HL-60 (cell line): ENCODE data around the gene ME1.

Experiments
- DNase-seq, 2 experiments: peaks; one replicate each; pipeline ENCODE4 v3.0.0-alpha.2; 2010 to 2020; ENCODE audit warnings: low read depth in 1 of 2, low spot score in 1 of 2
- H3K27ac ChIP-seq: fragments of 250-450 bp; sonication (Bioruptor Pico); replicated peaks from 2 replicates; pipeline ENCODE4 v1.5.1; 2020; ENCODE audit warnings: mild to moderate bottlenecking, moderate library complexity
- H3K27me3 ChIP-seq: fragments of 250-450 bp; sonication (Bioruptor Pico); 2 replicates; pipeline ENCODE4 v1.5.1; 2021; ENCODE audit warnings: mild to moderate bottlenecking, moderate library complexity; ENCODE audit not compliant: insufficient read depth, poor library complexity, severe bottlenecking
- H3K4me3 ChIP-seq: replicated peaks from 2 replicates; pipeline ENCODE4 v1.5.1; 2011; ENCODE audit warnings: mild to moderate bottlenecking, control low read depth, low read length; ENCODE audit not compliant: insufficient read depth
- GABPA ChIP-seq: IDR thresholded peaks from 2 replicates; pipeline ENCODE4 v1.6.1; 2012; ENCODE audit warnings: low read depth
- POLR2AphosphoS5 ChIP-seq: IDR thresholded peaks from 2 replicates; pipeline ENCODE4 v1.6.1; 2012; ENCODE audit warnings: low read depth
- SPI1 ChIP-seq: IDR thresholded peaks from 2 replicates; pipeline ENCODE4 v1.6.1; 2012; ENCODE audit warnings: low read depth, mild to moderate bottlenecking, borderline replicate concordance
- TF ChIP-seq, protein P1 (sequence below): IDR thresholded peaks from one replicate; pipeline ENCODE4 v1.5.1; 2011; ENCODE audit warnings: low read length, control low read depth, inconsistent platforms; ENCODE audit not compliant: insufficient read depth
- TF ChIP-seq, protein P2 (sequence below): IDR thresholded peaks from 2 replicates; pipeline ENCODE4 v1.6.1; 2012; ENCODE audit warnings: low read depth; ENCODE audit not compliant: insufficient replicate concordance

ME1 gene

DNA sequence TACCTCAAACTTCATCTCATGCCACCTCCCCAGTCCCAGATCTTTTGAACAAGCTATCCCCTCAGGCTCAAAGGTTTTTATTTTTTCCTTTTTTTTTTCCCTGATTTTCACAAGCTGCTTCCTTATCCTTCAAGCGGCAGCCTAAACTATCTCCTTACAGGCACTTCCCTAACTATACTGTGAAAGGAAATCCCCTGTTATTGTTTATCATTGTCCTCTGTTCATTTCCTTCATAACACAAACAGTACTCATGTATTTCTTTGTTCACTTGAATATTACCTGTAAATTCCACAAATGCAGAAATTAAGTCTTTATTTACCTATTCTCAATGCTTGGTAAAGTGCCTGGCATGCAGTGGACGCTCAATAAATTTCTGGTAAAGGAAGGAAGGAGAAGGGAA lies 48.9 kb downstream of the ME1 start:
- DNase-seq = no peak
- Histone ChIP-seq H3K27ac (no peak overlapping the region), H3K27me3 (no peaks in the 10 kb centered on the region), H3K4me3 (no peak overlapping the region)
- TF ChIP-seq, protein P1, sequence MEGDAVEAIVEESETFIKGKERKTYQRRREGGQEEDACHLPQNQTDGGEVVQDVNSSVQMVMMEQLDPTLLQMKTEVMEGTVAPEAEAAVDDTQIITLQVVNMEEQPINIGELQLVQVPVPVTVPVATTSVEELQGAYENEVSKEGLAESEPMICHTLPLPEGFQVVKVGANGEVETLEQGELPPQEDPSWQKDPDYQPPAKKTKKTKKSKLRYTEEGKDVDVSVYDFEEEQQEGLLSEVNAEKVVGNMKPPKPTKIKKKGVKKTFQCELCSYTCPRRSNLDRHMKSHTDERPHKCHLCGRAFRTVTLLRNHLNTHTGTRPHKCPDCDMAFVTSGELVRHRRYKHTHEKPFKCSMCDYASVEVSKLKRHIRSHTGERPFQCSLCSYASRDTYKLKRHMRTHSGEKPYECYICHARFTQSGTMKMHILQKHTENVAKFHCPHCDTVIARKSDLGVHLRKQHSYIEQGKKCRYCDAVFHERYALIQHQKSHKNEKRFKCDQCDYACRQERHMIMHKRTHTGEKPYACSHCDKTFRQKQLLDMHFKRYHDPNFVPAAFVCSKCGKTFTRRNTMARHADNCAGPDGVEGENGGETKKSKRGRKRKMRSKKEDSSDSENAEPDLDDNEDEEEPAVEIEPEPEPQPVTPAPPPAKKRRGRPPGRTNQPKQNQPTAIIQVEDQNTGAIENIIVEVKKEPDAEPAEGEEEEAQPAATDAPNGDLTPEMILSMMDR = no peak
- TF ChIP-seq POLR2AphosphoS5 = no peak

DNA sequence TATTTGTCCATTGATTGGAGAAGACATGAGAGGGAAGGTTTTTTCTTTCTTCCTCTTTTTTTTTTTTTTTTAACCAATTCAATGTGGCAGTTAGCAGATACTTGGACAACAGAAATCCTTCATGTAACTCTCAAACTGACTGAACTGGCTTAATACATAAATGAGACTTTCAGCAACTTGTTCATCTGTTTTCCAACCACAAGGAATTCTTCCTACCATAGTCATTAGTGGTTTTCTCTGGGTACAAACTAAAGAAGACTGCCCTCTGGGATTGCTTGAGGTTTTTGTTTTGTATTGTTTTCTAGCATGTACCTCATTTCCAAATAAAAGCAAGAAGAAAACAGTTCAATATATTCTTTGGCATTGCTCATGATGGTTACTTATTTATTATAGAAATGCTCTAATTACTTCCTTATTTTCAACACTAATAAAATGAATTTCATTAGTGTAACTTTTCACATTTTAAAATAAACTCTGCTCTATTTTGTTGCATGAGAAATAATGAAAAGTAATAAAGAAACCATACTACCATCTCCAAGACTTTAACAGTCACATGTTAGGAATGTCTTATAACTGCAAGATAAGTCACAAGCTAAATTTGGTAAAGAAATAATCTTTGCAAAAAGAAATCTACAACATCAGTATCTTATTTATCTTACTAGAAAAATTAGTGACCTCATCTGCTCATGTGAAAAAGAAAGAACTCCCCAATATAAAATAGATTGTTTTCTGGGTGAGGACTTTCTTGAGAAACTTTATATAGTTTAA lies 52.0 kb downstream of the ME1 start:
- no peak overlapping the region for H3K4me3 ChIP-seq
- H3K27ac ChIP-seq = no peak overlapping the region
- no peaks in the 10 kb centered on the region for H3K27me3 ChIP-seq
- no peak for DNase-seq
- TF ChIP-seq POLR2AphosphoS5 (no peak), GABPA (no peak), SPI1 (no peak)
- TF ChIP-seq, protein P2, sequence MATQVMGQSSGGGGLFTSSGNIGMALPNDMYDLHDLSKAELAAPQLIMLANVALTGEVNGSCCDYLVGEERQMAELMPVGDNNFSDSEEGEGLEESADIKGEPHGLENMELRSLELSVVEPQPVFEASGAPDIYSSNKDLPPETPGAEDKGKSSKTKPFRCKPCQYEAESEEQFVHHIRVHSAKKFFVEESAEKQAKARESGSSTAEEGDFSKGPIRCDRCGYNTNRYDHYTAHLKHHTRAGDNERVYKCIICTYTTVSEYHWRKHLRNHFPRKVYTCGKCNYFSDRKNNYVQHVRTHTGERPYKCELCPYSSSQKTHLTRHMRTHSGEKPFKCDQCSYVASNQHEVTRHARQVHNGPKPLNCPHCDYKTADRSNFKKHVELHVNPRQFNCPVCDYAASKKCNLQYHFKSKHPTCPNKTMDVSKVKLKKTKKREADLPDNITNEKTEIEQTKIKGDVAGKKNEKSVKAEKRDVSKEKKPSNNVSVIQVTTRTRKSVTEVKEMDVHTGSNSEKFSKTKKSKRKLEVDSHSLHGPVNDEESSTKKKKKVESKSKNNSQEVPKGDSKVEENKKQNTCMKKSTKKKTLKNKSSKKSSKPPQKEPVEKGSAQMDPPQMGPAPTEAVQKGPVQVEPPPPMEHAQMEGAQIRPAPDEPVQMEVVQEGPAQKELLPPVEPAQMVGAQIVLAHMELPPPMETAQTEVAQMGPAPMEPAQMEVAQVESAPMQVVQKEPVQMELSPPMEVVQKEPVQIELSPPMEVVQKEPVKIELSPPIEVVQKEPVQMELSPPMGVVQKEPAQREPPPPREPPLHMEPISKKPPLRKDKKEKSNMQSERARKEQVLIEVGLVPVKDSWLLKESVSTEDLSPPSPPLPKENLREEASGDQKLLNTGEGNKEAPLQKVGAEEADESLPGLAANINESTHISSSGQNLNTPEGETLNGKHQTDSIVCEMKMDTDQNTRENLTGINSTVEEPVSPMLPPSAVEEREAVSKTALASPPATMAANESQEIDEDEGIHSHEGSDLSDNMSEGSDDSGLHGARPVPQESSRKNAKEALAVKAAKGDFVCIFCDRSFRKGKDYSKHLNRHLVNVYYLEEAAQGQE = no peak
- TF ChIP-seq, protein P1 = no peak

DNA sequence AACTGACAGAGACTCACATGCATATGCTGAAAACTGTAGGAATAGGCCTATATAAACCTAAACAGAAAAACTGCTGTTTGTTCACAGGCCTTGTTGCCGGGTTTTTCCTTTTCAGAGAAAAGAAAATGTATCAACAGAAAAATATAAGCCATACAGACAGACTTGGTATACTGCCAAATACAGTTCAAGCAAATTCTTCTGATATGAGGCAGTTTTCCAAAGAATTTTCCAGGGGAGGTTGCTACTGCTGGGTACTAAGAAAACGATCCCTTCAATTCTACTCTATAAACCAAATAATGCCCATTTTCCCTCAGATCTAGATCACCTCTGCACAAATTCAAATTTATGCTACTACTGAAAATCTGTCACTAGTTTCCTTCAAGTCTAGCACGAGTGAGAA lies 59.4 kb downstream of the ME1 start:
- Histone ChIP-seq H3K4me3 (no peak overlapping the region), H3K27ac (no peak overlapping the region), H3K27me3 (no peaks in the 10 kb centered on the region)
- no peak for DNase-seq
- TF ChIP-seq SPI1 (no peak), GABPA (no peak), POLR2AphosphoS5 (no peak)
- TF ChIP-seq, protein P2 = no peak
- TF ChIP-seq, protein P1 = no peak

DNA sequence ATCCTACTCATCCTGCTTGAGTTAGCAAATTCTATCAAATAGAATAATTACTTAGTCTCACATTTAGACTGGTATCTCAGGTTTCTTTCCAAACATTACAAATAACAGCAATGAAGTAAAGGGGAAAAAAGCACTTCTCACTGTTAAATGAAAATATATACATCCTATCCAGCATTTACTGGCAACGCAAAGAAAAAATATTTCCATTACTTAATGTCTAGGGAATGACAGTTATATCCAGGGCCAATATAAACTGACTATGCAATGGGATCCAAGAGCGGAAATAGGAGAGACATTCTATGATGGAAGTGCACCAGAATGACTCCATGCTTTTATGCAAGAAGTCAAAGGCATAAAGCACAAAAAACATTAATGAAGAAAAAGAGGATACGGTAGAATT lies 60.3 kb downstream of the ME1 start:
- no peak overlapping the region for H3K27ac ChIP-seq
- TF ChIP-seq SPI1 (no peak), POLR2AphosphoS5 (no peak), GABPA (no peak)
- TF ChIP-seq, protein P1 = no peak
- TF ChIP-seq, protein P2 = no peak
- H3K4me3 ChIP-seq = no peak overlapping the region
- DNase-seq = no peak
- H3K27me3 ChIP-seq = no peaks in the 10 kb centered on the region
